HUDEP-2 (cell line): ENCODE measurements around the gene ZNF92.
A peak's percentile ranks its signal among the peaks of the same experiment; 100 is the strongest.
"Not testable (repeated sequence)": the region's sequence is repeated elsewhere in the genome, so short reads cannot be mapped to it uniquely, and the experiment has no call there.

Experiments used
- DNase-seq, 76 experiments: peaks; one replicate each; lab custom pipeline; 2025; ENCODE audit not compliant: unreplicated experiment in 76 of 76; lab: John Stamatoyannopoulos, UW

Gene ZNF92

GRCh38 chr7:65422670-65423069, 49.0 kb downstream of the ZNF92 start:
- DNase-seq: no peak

GRCh38 chr7:65423286-65423685, 49.6 kb downstream of the ZNF92 start:
- DNase-seq: not testable (repeated sequence)

- no peak for DNase-seq
These were observed 56.1 kb downstream of the ZNF92 start for GRCh38 chr7:65429642-65430343.

- DNase-seq: no peak
These were observed 56.9 kb downstream of the ZNF92 start for GRCh38 chr7:65430344-65431186.

- no peak for DNase-seq
These were observed 60.7 kb downstream of the ZNF92 start for GRCh38 chr7:65434307-65434706.

- no peak for DNase-seq
These were observed 62.5 kb downstream of the ZNF92 start for GRCh38 chr7:65436163-65436562.

- peak in 13 of 76 experiments; percentile 0 to 38 (median 16) for DNase-seq
These were observed 64.9 kb downstream of the ZNF92 start for GRCh38 chr7:65438598-65438997.

- DNase-seq: no peak
These were observed 67.4 kb downstream of the ZNF92 start for GRCh38 chr7:65441010-65441409.

GRCh38 chr7:65444205-65444842, 70.7 kb downstream of the ZNF92 start:
- no peak for DNase-seq

- no peak for DNase-seq
These were observed 71.5 kb downstream of the ZNF92 start for GRCh38 chr7:65444899-65445823.

GRCh38 chr7:65447041-65447440, 73.4 kb downstream of the ZNF92 start:
- DNase-seq: peak in 13 of 76 experiments; percentile 0 to 32 (median 12)

- no peak for DNase-seq
These were observed 75.3 kb downstream of the ZNF92 start for GRCh38 chr7:65448816-65449504.

- no peak for DNase-seq
These were observed 75.8 kb downstream of the ZNF92 start for GRCh38 chr7:65449505-65449852.
